ENCODE data around the gene APPL2.

APPL2 gene

GRCh38 chr12:105279460-105280056, 43.6 kb upstream of the APPL2 start:
- no peak overlapping the region for H3K27ac ChIP-seq (ENCODE audit: poor library complexity, severe bottlenecking)
- H3K4me3 ChIP-seq (ENCODE audit: severe bottlenecking), result no peak overlapping the region
- no peaks in the 10 kb centered on the region for H3K27me3 ChIP-seq (ENCODE audit: insufficient read depth, poor library complexity, severe bottlenecking)
- DNase-seq (ENCODE audit: low spot score) (no peak), ATAC-seq (ENCODE audit: low read depth) (no peak)
- H3K4me1 ChIP-seq (ENCODE audit: insufficient read depth, poor library complexity, severe bottlenecking), result peaks cover 4% of the 10 kb centered on the region
- TF ChIP-seq CTCF (IDR thresholded peaks at IDR 0.05; ENCODE audit: poor library complexity, severe bottlenecking), result peak; percentile 45
- no peaks in the 10 kb centered on the region for H3K36me3 ChIP-seq (ENCODE audit: low read depth)
- no peaks in the 10 kb centered on the region for H3K9me3 ChIP-seq (ENCODE audit: severe bottlenecking)

GRCh38 chr12:105278043-105278697, 42.2 kb upstream of the APPL2 start:
- no peaks in the 10 kb centered on the region for H3K27me3 ChIP-seq (ENCODE audit: insufficient read depth, poor library complexity, severe bottlenecking)
- no peak overlapping the region for H3K4me3 ChIP-seq (ENCODE audit: severe bottlenecking)
- no peak for TF ChIP-seq CTCF (IDR thresholded peaks at IDR 0.05; ENCODE audit: poor library complexity, severe bottlenecking)
- H3K36me3 ChIP-seq (ENCODE audit: low read depth), result no peaks in the 10 kb centered on the region
- H3K4me1 ChIP-seq (ENCODE audit: insufficient read depth, poor library complexity, severe bottlenecking), result peaks cover 12% of the 10 kb centered on the region
- H3K9me3 ChIP-seq (ENCODE audit: severe bottlenecking), result no peaks in the 10 kb centered on the region
- no peak overlapping the region for H3K27ac ChIP-seq (ENCODE audit: poor library complexity, severe bottlenecking)
- ATAC-seq (ENCODE audit: low read depth) (peak; percentile 42; the same call in 1 of the 3 replicates), DNase-seq (ENCODE audit: low spot score) (no peak)

GRCh38 chr12:105275997-105276733, 40.2 kb upstream of the APPL2 start:
- H3K27me3 ChIP-seq (ENCODE audit: insufficient read depth, poor library complexity, severe bottlenecking), result no peaks in the 10 kb centered on the region
- no peaks in the 10 kb centered on the region for H3K9me3 ChIP-seq (ENCODE audit: severe bottlenecking)
- DNase-seq (ENCODE audit: low spot score) (no peak), ATAC-seq (ENCODE audit: low read depth) (no peak)
- no peak overlapping the region for H3K4me3 ChIP-seq (ENCODE audit: severe bottlenecking)
- H3K27ac ChIP-seq (ENCODE audit: poor library complexity, severe bottlenecking), result no peak overlapping the region
- no peaks in the 10 kb centered on the region for H3K36me3 ChIP-seq (ENCODE audit: low read depth)
- peaks cover 13% of the 10 kb centered on the region for H3K4me1 ChIP-seq (ENCODE audit: insufficient read depth, poor library complexity, severe bottlenecking)
- no peak for TF ChIP-seq CTCF (IDR thresholded peaks at IDR 0.05; ENCODE audit: poor library complexity, severe bottlenecking)

GRCh38 chr12:105274571-105274970, 38.6 kb upstream of the APPL2 start:
- TF ChIP-seq CTCF (IDR thresholded peaks at IDR 0.05; ENCODE audit: poor library complexity, severe bottlenecking), result no peak
- Histone ChIP-seq H3K4me3 (ENCODE audit: severe bottlenecking) (no peak overlapping the region), H3K9me3 (ENCODE audit: severe bottlenecking) (no peaks in the 10 kb centered on the region), H3K4me1 (ENCODE audit: insufficient read depth, poor library complexity, severe bottlenecking) (peaks cover 14% of the 10 kb centered on the region), H3K36me3 (ENCODE audit: low read depth) (no peaks in the 10 kb centered on the region), H3K27ac (ENCODE audit: poor library complexity, severe bottlenecking) (no peak overlapping the region), H3K27me3 (ENCODE audit: insufficient read depth, poor library complexity, severe bottlenecking) (no peaks in the 10 kb centered on the region)
- ATAC-seq (ENCODE audit: low read depth) (no peak), DNase-seq (ENCODE audit: low spot score) (no peak)
